Neural crest cell (in vitro differentiated cells): ENCODE results near the gene C1orf159. TPM values are rescaled to one million over a fixed set of nuclear protein-coding genes. Genes with fewer than 3 reads are reported as not detected.
A peak's percentile ranks its signal among the peaks of the same experiment; 100 is the strongest.

Source experiments
- DNase-seq: peaks from one replicate; pipeline ENCODE4 v3.0.0; 2021; ENCODE audit warnings: low read depth, mixed read lengths, low spot score
- H3K27ac Mint-ChIP-seq: one replicate; pipeline ENCODE4 v1.8.0; 2021; ENCODE audit warnings: mild to moderate bottlenecking, mixed read lengths; ENCODE audit not compliant: unreplicated experiment
- H3K27me3 Mint-ChIP-seq: 2 replicates; pipeline ENCODE4 v1.8.0; 2021; ENCODE audit warnings: low read depth, mild to moderate bottlenecking, mixed read lengths
- H3K36me3 Mint-ChIP-seq: 2 replicates; pipeline ENCODE4 v1.8.0; 2021; ENCODE audit warnings: low read depth, mild to moderate bottlenecking, mixed read lengths
- H3K4me1 Mint-ChIP-seq: 2 replicates; pipeline ENCODE4 v1.8.0; 2021; ENCODE audit warnings: mixed read lengths
- H3K4me3 Mint-ChIP-seq: one replicate; pipeline ENCODE4 v1.8.0; 2021; ENCODE audit warnings: mild to moderate bottlenecking, mixed read lengths
- H3K9me3 Mint-ChIP-seq: 2 replicates; pipeline ENCODE4 v1.8.0; 2021; ENCODE audit warnings: mixed read lengths
- CTCF ChIP-seq: fragments of 200-600 bp; sonication (generic); conservative IDR thresholded peaks from 2 replicates; pipeline ENCODE4 v1.5.0; 2021; ENCODE audit warnings: antibody characterized with exemption, mild to moderate bottlenecking
- total RNA-seq: library from RNA; stranded (reverse); gene quantifications from 2 replicates; pipeline ENCODE4 v1.2.1, GENCODE V29; 2021

Gene C1orf159
- total RNA-seq, 1 donor from 2014 or later, result 26.1 TPM

DNA sequence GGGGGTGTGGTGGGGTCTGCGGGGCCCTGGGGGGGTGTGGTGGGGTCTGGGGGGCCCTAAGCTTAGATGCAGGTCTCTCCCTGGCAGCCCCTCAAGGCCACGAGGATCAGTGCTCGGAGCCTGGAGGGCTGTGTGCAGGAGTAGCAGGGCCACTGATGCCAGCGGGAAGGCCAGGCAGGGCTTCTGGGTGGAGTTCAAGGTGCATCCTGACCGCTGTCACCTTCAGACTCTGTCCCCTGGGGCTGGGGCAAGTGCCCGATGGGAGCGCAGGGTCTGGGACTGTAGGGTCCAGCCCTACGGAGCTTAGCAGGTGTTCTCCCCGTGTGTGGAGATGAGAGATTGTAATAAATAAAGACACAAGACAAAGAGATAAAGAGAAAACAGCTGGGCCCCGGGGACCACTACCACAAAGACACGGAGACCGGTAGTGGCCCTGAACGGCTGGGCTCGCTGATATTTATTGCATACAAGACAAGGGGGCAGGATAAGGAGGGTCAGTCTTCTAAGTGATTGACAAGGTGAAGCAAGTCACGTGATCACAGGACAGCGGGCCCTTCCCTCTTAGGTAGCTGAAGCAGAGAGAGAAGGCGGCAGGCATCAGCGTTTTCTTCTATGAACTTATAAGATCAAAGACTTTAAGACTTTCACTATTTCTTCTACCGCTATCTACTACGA is 50.5 kb downstream of the C1orf159 start:
- H3K27me3 Mint-ChIP-seq, result peaks cover 53% of the 10 kb centered on the region

GRCh38 chr1:1063945-1064831 is 51.7 kb downstream of the C1orf159 start:
- no peak overlapping the region for H3K4me3 Mint-ChIP-seq
- peak; percentile 62 for DNase-seq
- no peak overlapping the region for H3K27ac Mint-ChIP-seq
- peak; percentile 86 for TF ChIP-seq CTCF
- H3K27me3 Mint-ChIP-seq, result peaks cover 53% of the 10 kb centered on the region
- no peaks in the 10 kb centered on the region for H3K36me3 Mint-ChIP-seq
- H3K4me1 Mint-ChIP-seq, result no peaks in the 10 kb centered on the region
- H3K9me3 Mint-ChIP-seq, result no peaks in the 10 kb centered on the region

More for the DNA sequence above, 50.5 kb downstream of the C1orf159 start:
- DNase-seq, result no peak
- Mint-ChIP-seq H3K9me3 (no peaks in the 10 kb centered on the region), H3K4me1 (peaks cover 6% of the 10 kb centered on the region), H3K27ac (no peak overlapping the region), H3K4me3 (peak overlapping the region; percentile 59), H3K36me3 (no peaks in the 10 kb centered on the region)
- no peak for TF ChIP-seq CTCF

DNA sequence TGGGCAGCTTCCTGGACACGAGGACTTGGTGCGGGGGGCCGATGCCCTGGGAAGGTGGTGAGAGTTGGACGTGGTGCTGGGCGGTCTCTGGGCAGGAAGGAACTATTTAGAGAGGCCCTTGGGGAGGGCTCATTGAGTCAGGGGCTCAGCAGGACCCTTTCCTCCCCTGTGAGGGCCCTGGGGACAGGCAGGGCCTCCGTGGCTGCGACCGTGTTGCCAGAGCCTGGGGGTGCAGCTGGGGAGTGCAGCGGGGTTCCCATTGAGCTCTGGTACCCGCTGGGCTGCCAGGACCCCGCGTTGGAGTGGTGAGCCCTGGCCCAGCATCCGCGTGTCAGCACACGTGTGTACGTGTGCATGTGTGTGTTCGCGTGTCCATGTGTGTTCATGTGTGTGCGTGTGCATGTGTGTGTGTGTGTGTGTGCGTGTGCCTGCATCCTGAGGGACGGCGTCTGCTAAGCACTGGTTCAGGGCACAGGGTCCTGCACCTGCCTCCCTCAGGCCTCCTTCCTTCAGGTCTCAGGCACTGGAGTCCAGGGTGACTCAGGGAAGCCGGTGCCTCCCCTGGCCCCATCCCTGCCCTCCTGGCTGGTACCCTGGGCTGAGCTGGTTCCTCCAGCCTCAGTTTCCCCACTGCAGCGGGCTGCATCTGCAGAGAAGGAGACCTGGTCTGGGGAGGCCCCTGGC is 52.5 kb downstream of the C1orf159 start:
- no peak for DNase-seq
- H3K27me3 Mint-ChIP-seq, result peaks cover 60% of the 10 kb centered on the region
- no peak overlapping the region for H3K4me3 Mint-ChIP-seq
- no peaks in the 10 kb centered on the region for H3K36me3 Mint-ChIP-seq
- TF ChIP-seq CTCF, result no peak
- peaks cover 6% of the 10 kb centered on the region for H3K4me1 Mint-ChIP-seq
- H3K9me3 Mint-ChIP-seq, result no peaks in the 10 kb centered on the region
- no peak overlapping the region for H3K27ac Mint-ChIP-seq

GRCh38 chr1:1062348-1063163 is 53.3 kb downstream of the C1orf159 start:
- no peak for DNase-seq
- Mint-ChIP-seq H3K36me3 (no peaks in the 10 kb centered on the region), H3K27ac (no peak overlapping the region), H3K4me1 (peaks cover 15% of the 10 kb centered on the region), H3K4me3 (no peak overlapping the region), H3K27me3 (peaks cover 63% of the 10 kb centered on the region), H3K9me3 (no peaks in the 10 kb centered on the region)
- no peak for TF ChIP-seq CTCF
